ENCODE measurements around the gene ZNF865.

The ZNF865 gene

DNA sequence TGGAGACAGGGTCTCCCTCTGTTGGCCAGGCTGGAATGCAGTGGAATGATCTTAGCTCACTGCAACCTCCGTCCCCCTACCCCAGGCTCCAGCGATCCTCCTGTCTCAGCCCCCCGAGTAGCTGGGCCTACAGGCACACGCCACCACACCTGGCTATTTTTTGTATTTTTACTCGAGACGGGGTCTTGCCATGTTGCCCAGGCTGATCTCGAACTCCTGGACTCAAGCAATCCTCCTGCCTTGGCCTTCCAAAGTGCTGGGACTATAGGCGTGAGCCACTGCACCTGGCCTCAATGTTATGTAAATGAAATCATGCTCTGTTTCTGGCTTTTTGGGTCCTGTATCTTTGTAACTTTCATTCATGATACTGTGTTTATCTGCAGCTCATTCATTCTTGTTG lies 16.7 kb upstream of the ZNF865 start:
- DNase-seq, result no peak

- no peak for DNase-seq
These were observed 15.3 kb upstream of the ZNF865 start for GRCh38 chr19:55590109-55590508.

DNA sequence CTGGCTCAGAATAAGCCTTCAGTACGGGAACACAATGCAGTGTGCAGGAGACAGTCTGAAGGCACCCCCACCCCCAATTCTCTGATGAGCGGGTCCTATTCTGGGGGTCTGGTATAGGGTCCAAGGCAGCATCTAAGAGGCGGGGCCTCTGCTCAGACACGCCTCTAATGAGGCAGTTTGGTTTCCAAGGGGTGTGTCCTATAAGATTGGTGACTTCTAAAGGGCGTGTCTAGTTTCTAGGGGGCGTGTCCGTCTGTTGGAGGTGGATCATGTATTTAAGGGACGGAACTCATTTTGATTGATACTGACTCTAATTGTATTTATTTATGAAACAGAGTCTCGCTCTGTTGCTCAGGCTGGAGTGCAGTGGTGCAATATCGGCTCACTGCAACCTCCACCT lies 14.8 kb upstream of the ZNF865 start:
- peak; percentile 72 for DNase-seq

GRCh38 chr19:55591555-55591954 lies 13.9 kb upstream of the ZNF865 start:
- peak; percentile 33 for DNase-seq

- DNase-seq, result no peak
These were observed 12.9 kb upstream of the ZNF865 start for GRCh38 chr19:55592391-55593090.

- no peak for DNase-seq
These were observed 12.2 kb upstream of the ZNF865 start for GRCh38 chr19:55593096-55593772.

GRCh38 chr19:55594996-55595545 lies 10.4 kb upstream of the ZNF865 start:
- DNase-seq, result no peak

GRCh38 chr19:55596304-55596703 lies 9.1 kb upstream of the ZNF865 start:
- DNase-seq, result no peak

- no peak for DNase-seq
These were observed 7.9 kb upstream of the ZNF865 start for GRCh38 chr19:55597501-55597921.

GRCh38 chr19:55598034-55598433 lies 7.4 kb upstream of the ZNF865 start:
- DNase-seq, result peak; percentile 38

DNA sequence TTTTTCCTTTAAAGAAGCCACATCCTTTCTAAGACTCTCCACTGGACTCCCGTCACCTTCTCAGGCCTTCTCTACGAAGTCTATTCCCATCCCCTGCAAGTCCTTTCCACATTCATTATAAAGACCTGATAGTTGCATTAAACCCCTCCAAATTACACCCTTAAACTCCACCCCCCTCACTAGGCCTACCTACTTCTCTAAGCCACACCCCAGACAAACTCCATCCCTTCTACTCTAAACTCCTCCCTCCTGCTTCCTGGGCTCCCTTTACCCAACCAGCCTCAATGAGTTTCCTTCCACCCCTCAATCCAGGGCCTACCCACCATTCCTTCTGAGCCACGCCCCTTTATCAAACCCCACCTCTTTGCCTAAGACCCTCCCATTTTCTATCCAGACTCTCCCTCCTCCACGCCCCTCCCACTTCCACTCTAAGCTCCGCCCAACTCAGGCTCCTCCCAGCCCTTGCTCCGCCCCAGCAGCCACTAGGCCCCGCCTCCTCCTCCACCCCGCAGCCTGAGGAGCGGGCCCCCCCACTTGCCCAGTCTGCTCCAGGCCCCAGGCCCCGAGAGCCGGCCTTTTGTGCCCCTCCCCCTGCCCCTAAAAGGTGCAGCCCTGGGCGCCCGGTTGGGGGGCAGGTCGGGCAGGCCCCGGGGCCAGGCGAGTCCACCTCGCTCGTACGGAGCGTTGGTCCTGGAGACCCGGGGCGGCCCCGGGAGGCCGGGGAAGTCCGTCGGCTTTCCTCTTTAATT lies 6.6 kb upstream of the ZNF865 start:
- peak; percentile 98 for DNase-seq

DNA sequence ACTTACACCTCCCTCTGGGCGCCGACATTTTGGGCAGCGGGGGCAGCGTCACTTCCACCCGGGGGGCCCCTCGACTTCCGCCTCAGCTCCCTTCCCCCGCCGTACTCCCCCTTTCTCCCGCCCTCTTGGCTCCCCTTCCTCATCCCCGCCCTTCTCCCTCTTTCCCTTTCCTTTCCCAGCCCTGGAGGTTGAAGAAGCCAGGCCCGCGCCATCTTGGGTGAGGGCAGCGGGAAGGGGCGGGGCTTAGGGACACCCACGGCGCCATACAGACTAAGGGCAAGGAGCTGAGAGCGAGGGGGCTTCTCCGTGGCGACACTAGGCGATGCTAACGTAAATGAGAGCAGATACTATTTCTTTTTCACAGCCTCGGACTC lies 6.0 kb upstream of the ZNF865 start, which contains the start of gene FIZ1:
Gene FIZ1, minus strand, starts transcription at position 50 of the 374 bp plus-strand sequence. CDS start 1,652 bp downstream, outside the sequence.
- peak; percentile 100 for DNase-seq

GRCh38 chr19:55599842-55600661 lies 5.4 kb upstream of the ZNF865 start, which contains the start of gene ZNF524:
Gene ZNF524, plus strand, starts transcription at chr19:55600288. Its CDS starts 1,825 bp downstream, at chr19:55602113.
- peak; percentile 97 for DNase-seq

DNA sequence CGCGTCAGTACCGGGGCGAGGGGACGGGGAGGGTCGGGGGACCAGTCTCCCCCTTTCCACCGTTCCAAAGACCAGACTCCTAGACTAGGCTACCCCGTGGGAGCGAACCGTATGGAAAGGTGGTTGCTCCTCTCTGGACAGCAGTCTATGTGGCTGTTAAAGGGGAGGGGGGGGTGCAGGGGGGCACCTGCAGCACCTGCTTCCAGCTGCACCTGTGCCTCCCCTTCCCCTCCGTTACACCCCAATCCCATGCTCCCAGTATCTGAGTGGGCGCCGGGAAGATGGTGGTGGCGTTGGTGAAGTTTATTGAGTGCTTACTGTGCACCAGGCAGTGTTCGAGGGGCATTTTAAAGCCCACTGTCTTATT lies 4.8 kb upstream of the ZNF865 start:
- no peak for DNase-seq

DNA sequence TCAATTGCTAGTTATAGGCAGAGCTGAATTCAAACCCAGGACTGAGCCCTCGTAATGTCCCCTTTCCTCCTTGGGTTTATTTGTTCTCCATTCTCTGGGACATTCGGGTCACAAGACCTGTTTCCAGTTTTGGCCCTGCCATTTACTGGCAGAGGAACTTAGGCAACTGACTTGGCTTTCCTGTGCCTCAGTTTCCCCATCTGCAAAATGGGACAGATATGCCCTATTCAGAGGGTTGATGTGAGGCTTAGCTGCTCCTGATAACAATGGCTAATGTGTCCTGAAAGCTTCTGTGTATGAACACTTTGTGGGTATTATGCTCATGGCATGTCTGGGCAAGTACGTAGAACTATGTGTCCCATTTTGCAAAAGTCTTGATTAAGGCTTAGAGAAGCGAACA lies 4.4 kb upstream of the ZNF865 start:
- DNase-seq, result no peak

DNA sequence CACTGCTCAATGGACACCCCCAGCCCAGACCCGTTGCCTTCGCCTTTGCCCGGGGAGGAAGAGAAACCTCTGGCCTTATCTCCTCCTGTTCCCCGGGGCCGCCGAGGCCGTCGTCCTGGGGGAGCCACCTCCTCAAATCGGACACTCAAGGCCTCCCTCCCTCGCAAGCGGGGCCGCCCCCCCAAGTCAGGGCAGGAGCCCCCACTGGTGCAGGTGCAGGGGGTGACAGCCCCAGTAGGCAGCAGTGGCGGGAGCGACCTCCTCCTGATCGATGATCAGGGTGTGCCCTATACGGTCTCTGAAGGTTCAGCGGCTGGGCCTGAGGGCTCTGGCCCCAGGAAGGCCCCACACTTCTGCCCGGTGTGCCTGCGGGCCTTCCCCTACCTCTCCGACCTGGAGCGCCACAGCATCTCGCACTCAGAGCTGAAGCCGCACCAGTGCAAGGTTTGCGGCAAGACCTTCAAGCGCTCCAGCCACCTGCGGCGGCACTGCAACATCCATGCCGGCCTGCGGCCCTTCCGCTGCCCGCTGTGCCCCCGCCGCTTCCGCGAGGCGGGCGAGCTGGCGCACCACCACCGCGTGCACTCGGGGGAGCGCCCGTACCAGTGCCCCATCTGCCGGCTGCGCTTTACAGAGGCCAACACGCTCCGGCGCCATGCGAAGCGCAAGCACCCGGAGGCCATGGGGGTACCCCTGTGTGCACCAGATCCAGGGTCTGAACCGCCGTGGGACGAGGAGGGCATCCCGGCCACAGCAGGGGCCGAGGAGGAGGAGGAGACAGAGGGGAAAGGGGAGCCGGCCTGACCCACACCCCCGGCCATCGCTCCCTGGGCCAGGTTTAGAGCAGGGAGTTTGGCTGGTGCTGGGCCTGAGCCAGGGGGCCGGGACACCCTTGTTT lies 3.1 kb upstream of the ZNF865 start:
- DNase-seq, result no peak

- DNase-seq, result no peak
These were observed 2.3 kb upstream of the ZNF865 start for GRCh38 chr19:55603115-55603514.

GRCh38 chr19:55603581-55604292 lies 1.7 kb upstream of the ZNF865 start:
- no peak for DNase-seq

- peak; percentile 99 for DNase-seq
These were observed 225 bp upstream of the ZNF865 start for GRCh38 chr19:55605207-55605636.

DNA sequence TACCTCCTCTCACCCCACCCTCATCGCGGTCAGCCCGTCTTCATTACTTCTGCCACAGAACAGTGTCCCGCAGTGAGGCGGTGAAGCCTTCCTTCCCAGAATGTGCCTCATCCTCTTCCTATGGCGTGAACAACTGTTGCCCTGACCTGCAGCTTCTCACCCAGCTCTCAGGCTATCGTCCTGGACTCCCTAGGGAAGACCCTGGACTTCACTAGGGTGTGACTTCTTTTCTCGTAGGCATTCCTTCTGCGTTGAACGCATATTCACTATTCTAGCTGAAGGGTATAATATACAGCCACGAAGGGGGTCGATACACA lies 982 bp downstream of the ZNF865 start:
- DNase-seq, result no peak

GRCh38 chr19:55606817-55607216 lies 1.4 kb downstream of the ZNF865 start:
- no peak for DNase-seq

Data from NCI-H82 (cell line).